Activated CD8-positive, alpha-beta T cell treated with anti-CD3 and anti-CD28 coated beads for 36 hours (primary cell): ENCODE measurements around the gene GHRH. TPM values are rescaled to one million over a fixed set of nuclear protein-coding genes. Genes with fewer than 3 reads are reported as not detected.

ENCODE experiments used
- ATAC-seq: fragments of 200-7000 bp; cut with Tn5 transposase; one replicate; pipeline ENCODE4 v1.10.0; 2021; ENCODE audit warnings: mild to moderate bottlenecking, moderate library complexity
- CTCF ChIA-PET: fragments of 350-600 bp; sonication (Branson Sonifier 250); formaldehyde crosslinking; loops from one replicate; lab custom pipeline; 2021; ENCODE audit warnings: antibody characterized with exemption; lab: Charles Lee
- POLR2A ChIA-PET: fragments of 350-600 bp; sonication (Branson Sonifier 250); formaldehyde crosslinking; loops from one replicate; lab custom pipeline; 2021; ENCODE audit warnings: antibody characterized with exemption; lab: Charles Lee
- DNase-seq: peaks from one replicate; pipeline ENCODE4 v3.0.0-alpha.2; 2020
- H3K27ac Mint-ChIP-seq: one replicate; pipeline ENCODE4 v1.8.0; 2021; ENCODE audit warnings: mild to moderate bottlenecking, mixed read lengths
- H3K27me3 Mint-ChIP-seq: one replicate; pipeline ENCODE4 v1.8.0; 2021; ENCODE audit warnings: mixed read lengths
- H3K36me3 Mint-ChIP-seq: one replicate; pipeline ENCODE4 v1.8.0; 2021; ENCODE audit warnings: low read depth, mixed read lengths
- H3K4me1 Mint-ChIP-seq: one replicate; pipeline ENCODE4 v1.8.0; 2021; ENCODE audit warnings: low read depth, mixed read lengths
- H3K4me3 Mint-ChIP-seq: one replicate; pipeline ENCODE4 v1.8.0; 2021; ENCODE audit warnings: mild to moderate bottlenecking, moderate library complexity, mixed read lengths
- H3K9me3 Mint-ChIP-seq: one replicate; pipeline ENCODE4 v1.8.0; 2021; ENCODE audit warnings: mixed read lengths
- intact Hi-C: fragments of 100-400 bp; cut with micrococcal nuclease; formaldehyde crosslinking; loops from one replicate; pipeline ENCODE4 v1.10.0; 2022
- total RNA-seq, 2 experiments: library from RNA; stranded (reverse); gene quantifications; one replicate each; pipeline ENCODE4 v1.2.3, GENCODE V29; 2021
- TF ChIP-seq, protein P1 (sequence below): fragments of 200-600 bp; IDR thresholded peaks from one replicate; pipeline ENCODE4 v1.8.0; 2022; ENCODE audit warnings: antibody characterized with exemption, mild to moderate bottlenecking

GHRH gene
- total RNA-seq, 2 experiments from 2014 or later, result not detected

- ATAC-seq (no peak), DNase-seq (no peak)
- no peak overlapping the region for H3K4me3 Mint-ChIP-seq
- TF ChIP-seq, protein P1, sequence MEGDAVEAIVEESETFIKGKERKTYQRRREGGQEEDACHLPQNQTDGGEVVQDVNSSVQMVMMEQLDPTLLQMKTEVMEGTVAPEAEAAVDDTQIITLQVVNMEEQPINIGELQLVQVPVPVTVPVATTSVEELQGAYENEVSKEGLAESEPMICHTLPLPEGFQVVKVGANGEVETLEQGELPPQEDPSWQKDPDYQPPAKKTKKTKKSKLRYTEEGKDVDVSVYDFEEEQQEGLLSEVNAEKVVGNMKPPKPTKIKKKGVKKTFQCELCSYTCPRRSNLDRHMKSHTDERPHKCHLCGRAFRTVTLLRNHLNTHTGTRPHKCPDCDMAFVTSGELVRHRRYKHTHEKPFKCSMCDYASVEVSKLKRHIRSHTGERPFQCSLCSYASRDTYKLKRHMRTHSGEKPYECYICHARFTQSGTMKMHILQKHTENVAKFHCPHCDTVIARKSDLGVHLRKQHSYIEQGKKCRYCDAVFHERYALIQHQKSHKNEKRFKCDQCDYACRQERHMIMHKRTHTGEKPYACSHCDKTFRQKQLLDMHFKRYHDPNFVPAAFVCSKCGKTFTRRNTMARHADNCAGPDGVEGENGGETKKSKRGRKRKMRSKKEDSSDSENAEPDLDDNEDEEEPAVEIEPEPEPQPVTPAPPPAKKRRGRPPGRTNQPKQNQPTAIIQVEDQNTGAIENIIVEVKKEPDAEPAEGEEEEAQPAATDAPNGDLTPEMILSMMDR, result no peak
- no peak overlapping the region for H3K27ac Mint-ChIP-seq
- no peaks in the 10 kb centered on the region for H3K27me3 Mint-ChIP-seq
- ChIA-PET POLR2A (interaction anchor here (1.0 kb wide), 1 partner anchor 8 kb away, joined by 4 read pairs; no protein-coding TSS in a partner anchor), CTCF (no interaction called here)
- H3K36me3 Mint-ChIP-seq, result no peaks in the 10 kb centered on the region
- intact Hi-C loops, result no loop called here
- no peaks in the 10 kb centered on the region for H3K9me3 Mint-ChIP-seq
- H3K4me1 Mint-ChIP-seq, result no peaks in the 10 kb centered on the region
Measured at GRCh38 chr20:37251825-37252477, 9.7 kb downstream of the GHRH start.

GRCh38 chr20:37249304-37249703, 12.3 kb downstream of the GHRH start:
- Mint-ChIP-seq H3K27ac (no peak overlapping the region), H3K9me3 (no peaks in the 10 kb centered on the region), H3K36me3 (peaks cover 1% of the 10 kb centered on the region), H3K4me1 (no peaks in the 10 kb centered on the region), H3K4me3 (no peak overlapping the region), H3K27me3 (no peaks in the 10 kb centered on the region)
- no peak for ATAC-seq
- POLR2A ChIA-PET, result no interaction called here
- DNase-seq, result no peak
- CTCF ChIA-PET, result no interaction called here
- intact Hi-C loops, result no loop called here
- TF ChIP-seq, protein P1, result no peak

DNA sequence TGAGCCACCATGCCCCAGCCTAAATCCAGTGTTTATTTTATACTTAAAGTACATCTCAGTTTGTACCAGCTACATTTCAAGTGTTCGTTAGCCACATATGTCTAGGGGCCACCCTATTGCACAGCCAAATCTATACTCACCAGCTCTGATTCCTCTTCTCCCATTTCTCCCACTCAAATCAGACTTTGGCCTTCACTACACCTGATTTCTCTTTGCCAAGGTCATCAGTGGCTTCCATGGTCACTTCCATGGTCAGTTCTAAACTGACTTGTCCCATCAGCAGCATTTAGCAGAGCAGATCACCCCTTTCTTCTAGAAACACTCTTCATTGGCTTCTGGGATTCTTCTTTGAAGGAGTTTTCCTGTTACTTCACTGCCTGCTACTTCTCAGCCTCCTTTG, 14.1 kb downstream of the GHRH start:
- DNase-seq (no peak), ATAC-seq (no peak)
- ChIA-PET CTCF (no interaction called here), POLR2A (no interaction called here)
- H3K9me3 Mint-ChIP-seq, result no peaks in the 10 kb centered on the region
- peaks cover 12% of the 10 kb centered on the region for H3K36me3 Mint-ChIP-seq
- no peak overlapping the region for H3K27ac Mint-ChIP-seq
- TF ChIP-seq, protein P1, result no peak
- intact Hi-C loops, result no loop called here
- H3K4me3 Mint-ChIP-seq, result no peak overlapping the region
- no peaks in the 10 kb centered on the region for H3K27me3 Mint-ChIP-seq
- H3K4me1 Mint-ChIP-seq, result no peaks in the 10 kb centered on the region

DNA sequence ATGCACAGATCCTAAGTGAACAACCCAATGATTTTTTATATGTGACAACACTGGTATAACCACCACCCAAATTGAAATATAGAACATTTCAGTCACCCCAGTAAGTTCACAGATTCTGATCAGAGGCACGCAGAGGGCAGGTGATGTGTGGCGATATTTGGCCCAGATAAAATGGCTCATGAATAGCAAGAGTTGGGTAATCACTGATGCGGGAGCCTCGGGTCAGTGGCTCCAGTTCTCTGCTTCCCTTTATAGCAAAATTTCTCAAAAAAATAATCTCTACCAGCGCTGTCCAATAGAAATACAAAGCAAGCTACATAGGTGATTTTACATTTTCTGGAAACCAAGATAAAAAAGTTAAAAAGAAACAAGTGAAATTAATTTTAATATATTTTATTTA, 14.9 kb downstream of the GHRH start:
- Mint-ChIP-seq H3K27ac (no peak overlapping the region), H3K4me1 (no peaks in the 10 kb centered on the region), H3K9me3 (no peaks in the 10 kb centered on the region), H3K27me3 (no peaks in the 10 kb centered on the region), H3K4me3 (no peak overlapping the region), H3K36me3 (peaks cover 17% of the 10 kb centered on the region)
- DNase-seq (no peak), ATAC-seq (no peak)
- intact Hi-C loops, result no loop called here
- TF ChIP-seq, protein P1, result no peak
- ChIA-PET POLR2A (no interaction called here), CTCF (no interaction called here)

GRCh38 chr20:37245216-37246150, 16.1 kb downstream of the GHRH start:
- ATAC-seq, result no peak
- intact Hi-C loops, result no loop called here

More at GRCh38 chr20:37245216-37246150, 16.1 kb downstream of the GHRH start:
- Mint-ChIP-seq H3K36me3 (peaks cover 23% of the 10 kb centered on the region), H3K9me3 (no peaks in the 10 kb centered on the region), H3K4me1 (no peaks in the 10 kb centered on the region), H3K27me3 (no peaks in the 10 kb centered on the region), H3K27ac (no peak overlapping the region), H3K4me3 (no peak overlapping the region)
- ChIA-PET POLR2A (interaction anchor here (0.7 to 1.3 kb wide), 2 partner anchors 24 to 41 kb away, joined by 3 read pairs; no protein-coding TSS in a partner anchor), CTCF (no interaction called here)
- TF ChIP-seq, protein P1, result no peak
- no peak for DNase-seq
